Measurements from ENCODE around the gene SCUBE1.

The SCUBE1 gene

DNA sequence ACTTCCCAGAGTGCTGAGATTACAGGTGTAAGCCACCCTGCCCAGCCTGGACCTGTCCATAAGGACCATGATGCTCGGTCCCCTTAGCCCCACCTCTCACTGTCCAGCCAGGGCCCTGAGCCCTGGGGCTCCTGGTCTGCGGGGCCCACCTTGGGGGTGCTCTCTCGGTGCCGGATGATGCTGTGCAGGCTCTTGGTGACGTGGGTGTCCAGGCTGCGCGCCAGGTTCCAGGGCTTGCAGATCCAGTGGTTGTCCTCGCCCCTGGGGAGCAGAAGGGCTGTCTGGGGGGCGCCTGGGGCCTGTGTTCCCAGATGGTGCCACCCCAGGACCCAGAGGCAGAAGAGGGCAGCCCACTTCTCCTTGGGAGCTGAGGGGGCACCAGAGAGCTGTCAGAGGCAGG lies 169.6 kb downstream of the SCUBE1 start:
- DNase-seq (ENCODE audit: low read depth): no peak
- H3K4me3 ChIP-seq (ENCODE audit: low read depth, low read length): no peak overlapping the region
- TF ChIP-seq, protein P1, sequence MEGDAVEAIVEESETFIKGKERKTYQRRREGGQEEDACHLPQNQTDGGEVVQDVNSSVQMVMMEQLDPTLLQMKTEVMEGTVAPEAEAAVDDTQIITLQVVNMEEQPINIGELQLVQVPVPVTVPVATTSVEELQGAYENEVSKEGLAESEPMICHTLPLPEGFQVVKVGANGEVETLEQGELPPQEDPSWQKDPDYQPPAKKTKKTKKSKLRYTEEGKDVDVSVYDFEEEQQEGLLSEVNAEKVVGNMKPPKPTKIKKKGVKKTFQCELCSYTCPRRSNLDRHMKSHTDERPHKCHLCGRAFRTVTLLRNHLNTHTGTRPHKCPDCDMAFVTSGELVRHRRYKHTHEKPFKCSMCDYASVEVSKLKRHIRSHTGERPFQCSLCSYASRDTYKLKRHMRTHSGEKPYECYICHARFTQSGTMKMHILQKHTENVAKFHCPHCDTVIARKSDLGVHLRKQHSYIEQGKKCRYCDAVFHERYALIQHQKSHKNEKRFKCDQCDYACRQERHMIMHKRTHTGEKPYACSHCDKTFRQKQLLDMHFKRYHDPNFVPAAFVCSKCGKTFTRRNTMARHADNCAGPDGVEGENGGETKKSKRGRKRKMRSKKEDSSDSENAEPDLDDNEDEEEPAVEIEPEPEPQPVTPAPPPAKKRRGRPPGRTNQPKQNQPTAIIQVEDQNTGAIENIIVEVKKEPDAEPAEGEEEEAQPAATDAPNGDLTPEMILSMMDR (IDR thresholded peaks at IDR 0.05; ENCODE audit: low read depth, low read length): no peak
- TF ChIP-seq, protein P2, sequence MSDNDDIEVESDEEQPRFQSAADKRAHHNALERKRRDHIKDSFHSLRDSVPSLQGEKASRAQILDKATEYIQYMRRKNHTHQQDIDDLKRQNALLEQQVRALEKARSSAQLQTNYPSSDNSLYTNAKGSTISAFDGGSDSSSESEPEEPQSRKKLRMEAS (IDR thresholded peaks at IDR 0.05; ENCODE audit: low read depth, low read length): no peak
- no peak for TF ChIP-seq POLR2A (IDR thresholded peaks at IDR 0.05; ENCODE audit: extremely low read depth, insufficient read length)
- TF ChIP-seq MYC (IDR thresholded peaks at IDR 0.05; ENCODE audit: low read depth, low read length): no peak

DNA sequence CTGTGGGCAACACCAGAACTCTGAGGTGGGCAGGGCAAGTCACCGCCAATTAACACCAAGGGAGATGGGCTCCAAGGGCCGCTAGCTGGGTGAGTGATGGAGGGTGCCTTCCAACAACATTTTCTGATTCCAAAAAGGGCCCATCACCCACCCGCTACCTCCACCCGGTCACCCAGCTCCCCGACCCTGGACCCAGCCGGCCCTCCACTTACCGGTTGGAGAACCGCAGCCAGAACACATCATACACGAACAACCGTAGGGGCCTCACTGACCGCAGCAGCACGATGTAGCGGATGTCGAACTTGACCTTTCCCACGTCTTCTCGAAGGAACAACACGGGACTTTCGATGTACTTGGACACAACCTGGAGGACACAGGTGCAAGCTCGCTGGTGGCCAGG lies 171.0 kb downstream of the SCUBE1 start:
- DNase-seq (ENCODE audit: low read depth): no peak
- no peak overlapping the region for H3K4me3 ChIP-seq (ENCODE audit: low read depth, low read length)
- no peak for TF ChIP-seq MYC (IDR thresholded peaks at IDR 0.05; ENCODE audit: low read depth, low read length)
- TF ChIP-seq, protein P2 (IDR thresholded peaks at IDR 0.05; ENCODE audit: low read depth, low read length): no peak
- TF ChIP-seq, protein P1 (IDR thresholded peaks at IDR 0.05; ENCODE audit: low read depth, low read length): no peak
- TF ChIP-seq POLR2A (IDR thresholded peaks at IDR 0.05; ENCODE audit: extremely low read depth, insufficient read length): no peak

DNA sequence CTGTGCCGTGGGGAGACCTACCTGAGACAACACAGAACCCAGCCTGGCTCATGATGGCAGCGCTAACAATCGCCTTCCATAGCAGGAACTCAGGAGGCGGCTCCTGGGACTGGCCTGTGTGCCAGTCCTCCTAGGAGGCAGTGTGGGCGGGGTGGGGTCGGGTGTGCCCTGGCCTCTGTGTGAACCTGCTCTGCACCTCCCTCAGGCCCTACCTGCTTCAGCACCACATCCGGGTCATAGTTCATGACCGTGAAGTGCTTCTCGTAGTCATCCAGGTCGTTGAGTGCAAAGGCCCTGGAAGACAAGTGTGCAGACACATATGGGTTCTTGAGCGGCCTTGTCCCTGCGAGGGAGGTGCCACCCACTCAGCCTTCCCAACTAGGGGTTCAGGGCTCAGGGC lies 171.6 kb downstream of the SCUBE1 start:
- H3K4me3 ChIP-seq (ENCODE audit: low read depth, low read length): no peak overlapping the region
- TF ChIP-seq POLR2A (IDR thresholded peaks at IDR 0.05; ENCODE audit: extremely low read depth, insufficient read length) (no peak), MYC (IDR thresholded peaks at IDR 0.05; ENCODE audit: low read depth, low read length) (no peak)
- TF ChIP-seq, protein P2 (IDR thresholded peaks at IDR 0.05; ENCODE audit: low read depth, low read length): no peak
- TF ChIP-seq, protein P1 (IDR thresholded peaks at IDR 0.05; ENCODE audit: low read depth, low read length): no peak
- no peak for DNase-seq (ENCODE audit: low read depth)

DNA sequence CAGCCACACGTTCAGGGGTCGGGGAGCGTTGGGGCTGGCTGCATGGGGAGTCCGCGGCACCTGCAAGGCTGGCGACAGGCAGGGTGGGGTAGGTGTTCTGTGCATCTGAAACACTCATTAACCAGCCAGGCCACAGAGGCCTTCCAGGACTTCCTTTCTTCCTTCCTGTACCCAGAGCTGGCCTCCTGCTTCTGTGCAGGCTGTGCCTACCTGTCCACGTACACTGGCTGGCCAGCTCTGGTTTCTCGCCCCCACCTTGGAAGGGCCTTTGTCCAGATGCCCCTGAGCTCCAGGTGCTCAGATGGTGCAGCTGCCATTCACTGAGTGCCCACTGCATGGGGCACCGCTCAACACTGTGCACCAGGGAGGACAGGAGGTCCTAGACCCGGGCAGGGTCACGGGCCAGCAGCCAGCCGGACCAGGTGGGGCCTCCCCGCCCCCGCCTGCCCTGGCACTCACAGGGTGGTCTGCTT lies 172.1 kb downstream of the SCUBE1 start:
- no peak overlapping the region for H3K4me3 ChIP-seq (ENCODE audit: low read depth, low read length)
- TF ChIP-seq MYC (IDR thresholded peaks at IDR 0.05; ENCODE audit: low read depth, low read length): no peak
- TF ChIP-seq, protein P2 (IDR thresholded peaks at IDR 0.05; ENCODE audit: low read depth, low read length): no peak
- TF ChIP-seq POLR2A (IDR thresholded peaks at IDR 0.05; ENCODE audit: extremely low read depth, insufficient read length): no peak
- TF ChIP-seq, protein P1 (IDR thresholded peaks at IDR 0.05; ENCODE audit: low read depth, low read length): no peak
- no peak for DNase-seq (ENCODE audit: low read depth)

DNA sequence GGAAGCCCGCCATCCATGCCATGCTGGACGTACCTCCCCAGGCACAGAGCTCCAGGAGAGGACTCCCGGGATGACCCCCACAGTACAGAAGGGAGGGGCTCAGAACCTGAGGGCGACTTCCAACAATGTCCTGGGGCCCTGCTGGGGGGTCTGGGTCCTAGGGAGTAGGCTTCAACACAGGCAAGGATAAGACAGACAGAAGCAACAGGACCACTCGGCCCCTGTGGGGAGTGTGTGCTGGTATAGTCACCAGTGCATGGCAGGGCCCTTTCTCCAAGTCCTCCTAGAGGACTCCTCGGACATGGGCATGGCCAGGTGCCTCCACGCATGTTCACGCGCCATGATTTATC lies 173.1 kb downstream of the SCUBE1 start:
- H3K4me3 ChIP-seq (ENCODE audit: low read depth, low read length): no peak overlapping the region
- TF ChIP-seq POLR2A (IDR thresholded peaks at IDR 0.05; ENCODE audit: extremely low read depth, insufficient read length): no peak
- TF ChIP-seq, protein P1 (IDR thresholded peaks at IDR 0.05; ENCODE audit: low read depth, low read length): no peak
- no peak for TF ChIP-seq MYC (IDR thresholded peaks at IDR 0.05; ENCODE audit: low read depth, low read length)
- TF ChIP-seq, protein P2 (IDR thresholded peaks at IDR 0.05; ENCODE audit: low read depth, low read length): no peak
- no peak for DNase-seq (ENCODE audit: low read depth)
